ENCODE data around the gene PTGDS.
A peak's percentile ranks its signal among the peaks of the same experiment; 100 is the strongest.

The PTGDS gene

GRCh38 chr9:136971746-136972145, 5.6 kb upstream of the PTGDS start:
- no peak for TF ChIP-seq CTCF (conservative IDR thresholded peaks at IDR 0.05; ENCODE audit: low read length)
- DNase-seq (ENCODE audit: low read depth) = no peak
- H3K4me3 ChIP-seq (ENCODE audit: low read length) = no peak overlapping the region

GRCh38 chr9:136972335-136972734, 5.0 kb upstream of the PTGDS start:
- no peak for TF ChIP-seq CTCF (conservative IDR thresholded peaks at IDR 0.05; ENCODE audit: low read length)
- H3K4me3 ChIP-seq (ENCODE audit: low read length) = no peak overlapping the region
- DNase-seq (ENCODE audit: low read depth) = no peak

GRCh38 chr9:136972743-136973142, 4.6 kb upstream of the PTGDS start:
- no peak for TF ChIP-seq CTCF (conservative IDR thresholded peaks at IDR 0.05; ENCODE audit: low read length)
- no peak for DNase-seq (ENCODE audit: low read depth)
- no peak overlapping the region for H3K4me3 ChIP-seq (ENCODE audit: low read length)

GRCh38 chr9:136973618-136974617, 3.4 kb upstream of the PTGDS start:
- no peak for DNase-seq (ENCODE audit: low read depth)
- TF ChIP-seq CTCF (conservative IDR thresholded peaks at IDR 0.05; ENCODE audit: low read length) = no peak
- H3K4me3 ChIP-seq (ENCODE audit: low read length) = no peak overlapping the region

- H3K4me3 ChIP-seq (ENCODE audit: low read length) = no peak overlapping the region
- DNase-seq (ENCODE audit: low read depth) = no peak
- TF ChIP-seq CTCF (conservative IDR thresholded peaks at IDR 0.05; ENCODE audit: low read length) = no peak
These were observed 2.3 kb upstream of the PTGDS start for GRCh38 chr9:136974817-136975535.

DNA sequence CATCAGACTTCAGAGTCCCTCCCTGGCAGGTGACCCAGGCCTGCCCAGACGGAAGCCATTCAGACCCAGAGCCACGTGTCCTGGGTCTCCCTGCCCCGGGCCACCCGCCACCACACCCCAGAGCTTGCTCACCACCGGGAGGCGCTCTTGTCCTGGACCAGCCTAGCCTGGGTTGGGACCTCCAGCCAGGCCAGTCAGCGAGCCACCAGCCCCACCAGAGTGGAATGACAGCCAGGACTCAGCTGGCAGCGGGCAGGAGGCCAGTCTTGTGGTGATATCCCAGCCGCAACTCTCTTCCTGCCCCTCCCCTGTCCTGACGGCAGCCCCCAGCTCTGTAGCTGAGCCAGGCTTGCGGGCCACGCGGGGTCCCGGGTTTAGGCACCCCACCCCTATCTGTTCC, 1.7 kb upstream of the PTGDS start:
- peak; percentile 34 for DNase-seq (ENCODE audit: low read depth)
- peak; percentile 27; the same call in 1 of the 2 replicates for TF ChIP-seq CTCF (conservative IDR thresholded peaks at IDR 0.05; ENCODE audit: low read length)
- no peak overlapping the region for H3K4me3 ChIP-seq (ENCODE audit: low read length)
